Measurements from ENCODE around the gene TSHZ2.

The TSHZ2 gene

GRCh38 chr20:53069132-53069531 lies 97.0 kb downstream of the TSHZ2 start:
- TF ChIP-seq REST (IDR thresholded peaks at IDR 0.05; ENCODE audit: insufficient read depth in 1 of 2, low read depth in 2 of 2, low read length in 2 of 2): no peak

- TF ChIP-seq POLR2AphosphoS5 (IDR thresholded peaks at IDR 0.05; ENCODE audit: low read depth, low read length): no peak
Measured at GRCh38 chr20:53070224-53070623, 98.1 kb downstream of the TSHZ2 start.

- no peak for TF ChIP-seq REST (IDR thresholded peaks at IDR 0.05; ENCODE audit: insufficient read depth in 1 of 2, low read depth in 2 of 2, low read length in 2 of 2)
- TF ChIP-seq POLR2AphosphoS5 (IDR thresholded peaks at IDR 0.05; ENCODE audit: low read depth, low read length): no peak
- no peak for TF ChIP-seq SIN3A (IDR thresholded peaks at IDR 0.05; ENCODE audit: borderline replicate concordance, insufficient read depth, low read length)
- no peak for TF ChIP-seq TAF1 (IDR thresholded peaks at IDR 0.05; ENCODE audit: borderline replicate concordance, insufficient read depth, low read length)
- no peak for TF ChIP-seq FOXP2 (optimal IDR thresholded peaks at IDR 0.05; ENCODE audit: borderline replicate concordance, extremely low read depth, extremely low read length, insufficient read depth)
Measured at GRCh38 chr20:53070706-53071392, 98.7 kb downstream of the TSHZ2 start.

GRCh38 chr20:53071833-53072232 lies 99.7 kb downstream of the TSHZ2 start:
- TF ChIP-seq REST (IDR thresholded peaks at IDR 0.05; ENCODE audit: insufficient read depth in 1 of 2, low read depth in 2 of 2, low read length in 2 of 2): no peak
- TF ChIP-seq POLR2AphosphoS5 (IDR thresholded peaks at IDR 0.05; ENCODE audit: low read depth, low read length): no peak
- TF ChIP-seq FOXP2 (optimal IDR thresholded peaks at IDR 0.05; ENCODE audit: borderline replicate concordance, extremely low read depth, extremely low read length, insufficient read depth): no peak
- TF ChIP-seq SIN3A (IDR thresholded peaks at IDR 0.05; ENCODE audit: borderline replicate concordance, insufficient read depth, low read length): no peak

GRCh38 chr20:53072923-53073579 lies 100.9 kb downstream of the TSHZ2 start:
- TF ChIP-seq SIN3A (IDR thresholded peaks at IDR 0.05; ENCODE audit: borderline replicate concordance, insufficient read depth, low read length) (no peak), TAF1 (IDR thresholded peaks at IDR 0.05; ENCODE audit: borderline replicate concordance, insufficient read depth, low read length) (no peak), POLR2AphosphoS5 (IDR thresholded peaks at IDR 0.05; ENCODE audit: low read depth, low read length) (no peak), REST (IDR thresholded peaks at IDR 0.05; ENCODE audit: insufficient read depth in 1 of 2, low read depth in 2 of 2, low read length in 2 of 2) (no peak), FOXP2 (optimal IDR thresholded peaks at IDR 0.05; ENCODE audit: borderline replicate concordance, extremely low read depth, extremely low read length, insufficient read depth) (no peak)

All from PFSK-1 (cell line).